Measurements from ENCODE around the gene SLC7A11.

The SLC7A11 gene

DNA sequence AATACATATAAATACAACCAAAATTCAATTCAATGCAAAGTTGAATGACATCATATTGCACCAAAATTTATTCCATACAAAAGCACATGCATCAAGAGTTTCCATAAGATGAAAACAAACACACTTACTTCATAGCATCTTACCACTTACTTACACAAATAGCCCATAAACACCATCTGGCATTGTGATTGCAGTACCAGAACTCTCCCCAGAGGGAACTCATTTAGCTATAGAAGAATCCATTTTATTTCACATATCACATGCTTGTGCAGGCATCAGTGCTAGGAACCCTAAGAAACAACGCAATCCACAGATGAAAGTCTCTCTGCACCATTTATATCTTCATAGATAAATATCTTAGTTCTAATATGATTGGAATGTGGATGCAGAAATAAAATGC, 77.9 kb downstream of the SLC7A11 start:
- Histone ChIP-seq H3K9me3 (ENCODE audit: severe bottlenecking) (no peaks in the 10 kb centered on the region), H3K36me3 (ENCODE audit: low read depth) (peaks cover 28% of the 10 kb centered on the region), H3K27ac (ENCODE audit: poor library complexity, severe bottlenecking) (no peak overlapping the region), H3K4me1 (ENCODE audit: insufficient read depth, poor library complexity, severe bottlenecking) (peaks cover 16% of the 10 kb centered on the region), H3K27me3 (ENCODE audit: insufficient read depth, poor library complexity, severe bottlenecking) (no peaks in the 10 kb centered on the region), H3K4me3 (ENCODE audit: severe bottlenecking) (no peak overlapping the region)
- no peak for DNase-seq (ENCODE audit: low spot score)
- no peak for ATAC-seq (ENCODE audit: low read depth)
- TF ChIP-seq, protein P1, sequence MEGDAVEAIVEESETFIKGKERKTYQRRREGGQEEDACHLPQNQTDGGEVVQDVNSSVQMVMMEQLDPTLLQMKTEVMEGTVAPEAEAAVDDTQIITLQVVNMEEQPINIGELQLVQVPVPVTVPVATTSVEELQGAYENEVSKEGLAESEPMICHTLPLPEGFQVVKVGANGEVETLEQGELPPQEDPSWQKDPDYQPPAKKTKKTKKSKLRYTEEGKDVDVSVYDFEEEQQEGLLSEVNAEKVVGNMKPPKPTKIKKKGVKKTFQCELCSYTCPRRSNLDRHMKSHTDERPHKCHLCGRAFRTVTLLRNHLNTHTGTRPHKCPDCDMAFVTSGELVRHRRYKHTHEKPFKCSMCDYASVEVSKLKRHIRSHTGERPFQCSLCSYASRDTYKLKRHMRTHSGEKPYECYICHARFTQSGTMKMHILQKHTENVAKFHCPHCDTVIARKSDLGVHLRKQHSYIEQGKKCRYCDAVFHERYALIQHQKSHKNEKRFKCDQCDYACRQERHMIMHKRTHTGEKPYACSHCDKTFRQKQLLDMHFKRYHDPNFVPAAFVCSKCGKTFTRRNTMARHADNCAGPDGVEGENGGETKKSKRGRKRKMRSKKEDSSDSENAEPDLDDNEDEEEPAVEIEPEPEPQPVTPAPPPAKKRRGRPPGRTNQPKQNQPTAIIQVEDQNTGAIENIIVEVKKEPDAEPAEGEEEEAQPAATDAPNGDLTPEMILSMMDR (IDR thresholded peaks at IDR 0.05; ENCODE audit: poor library complexity, severe bottlenecking), result no peak

GRCh38 chr4:138163171-138163570, 79.0 kb downstream of the SLC7A11 start:
- no peak for ATAC-seq (ENCODE audit: low read depth)
- H3K4me3 ChIP-seq (ENCODE audit: severe bottlenecking), result no peak overlapping the region
- H3K9me3 ChIP-seq (ENCODE audit: severe bottlenecking), result no peaks in the 10 kb centered on the region
- DNase-seq (ENCODE audit: low spot score), result no peak
- H3K36me3 ChIP-seq (ENCODE audit: low read depth), result peaks cover 18% of the 10 kb centered on the region
- H3K27ac ChIP-seq (ENCODE audit: poor library complexity, severe bottlenecking), result no peak overlapping the region
- TF ChIP-seq, protein P1 (IDR thresholded peaks at IDR 0.05; ENCODE audit: poor library complexity, severe bottlenecking), result no peak
- peaks cover 20% of the 10 kb centered on the region for H3K4me1 ChIP-seq (ENCODE audit: insufficient read depth, poor library complexity, severe bottlenecking)
- H3K27me3 ChIP-seq (ENCODE audit: insufficient read depth, poor library complexity, severe bottlenecking), result no peaks in the 10 kb centered on the region

GRCh38 chr4:138162259-138162658, 79.9 kb downstream of the SLC7A11 start:
- peak overlapping the region; percentile 20 for H3K27ac ChIP-seq (ENCODE audit: poor library complexity, severe bottlenecking)
- H3K4me1 ChIP-seq (ENCODE audit: insufficient read depth, poor library complexity, severe bottlenecking), result peaks cover 20% of the 10 kb centered on the region
- no peaks in the 10 kb centered on the region for H3K9me3 ChIP-seq (ENCODE audit: severe bottlenecking)
- 0 out of 2 replicates have a peak, but pooled peaks cover 13% of the 10 kb centered on the region for H3K36me3 ChIP-seq (ENCODE audit: low read depth)
- peak; percentile 52; the same call in 1 of the 3 replicates for ATAC-seq (ENCODE audit: low read depth)
- H3K27me3 ChIP-seq (ENCODE audit: insufficient read depth, poor library complexity, severe bottlenecking), result no peaks in the 10 kb centered on the region
- TF ChIP-seq, protein P1 (IDR thresholded peaks at IDR 0.05; ENCODE audit: poor library complexity, severe bottlenecking), result no peak
- no peak for DNase-seq (ENCODE audit: low spot score)
- H3K4me3 ChIP-seq (ENCODE audit: severe bottlenecking), result no peak overlapping the region

DNA sequence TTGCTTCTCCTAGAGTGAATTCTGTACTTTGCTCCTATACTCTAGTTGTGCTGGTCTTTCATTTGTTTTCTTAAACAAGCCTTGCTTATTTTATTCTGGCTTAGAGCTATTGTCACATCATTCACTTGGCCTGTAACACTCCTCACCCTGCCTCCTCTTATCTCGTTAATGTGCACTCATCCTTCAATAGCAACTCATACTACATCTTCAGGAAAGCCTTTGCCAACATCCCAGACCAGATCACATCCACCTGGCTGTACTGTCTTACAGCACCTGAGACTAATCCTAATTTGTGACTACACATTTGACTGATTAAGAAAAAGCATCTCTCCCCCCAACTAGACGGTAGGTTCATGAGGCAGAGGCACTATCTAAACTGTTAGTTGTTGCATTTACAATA, 80.8 kb downstream of the SLC7A11 start:
- no peak for DNase-seq (ENCODE audit: low spot score)
- H3K27me3 ChIP-seq (ENCODE audit: insufficient read depth, poor library complexity, severe bottlenecking), result no peaks in the 10 kb centered on the region
- H3K4me3 ChIP-seq (ENCODE audit: severe bottlenecking), result no peak overlapping the region
- no peak for ATAC-seq (ENCODE audit: low read depth)
- H3K9me3 ChIP-seq (ENCODE audit: severe bottlenecking), result no peaks in the 10 kb centered on the region
- H3K27ac ChIP-seq (ENCODE audit: poor library complexity, severe bottlenecking), result no peak overlapping the region
- peaks cover 20% of the 10 kb centered on the region for H3K4me1 ChIP-seq (ENCODE audit: insufficient read depth, poor library complexity, severe bottlenecking)
- TF ChIP-seq, protein P1 (IDR thresholded peaks at IDR 0.05; ENCODE audit: poor library complexity, severe bottlenecking), result no peak
- 0 out of 2 replicates have a peak, but pooled peaks cover 11% of the 10 kb centered on the region for H3K36me3 ChIP-seq (ENCODE audit: low read depth)

- Histone ChIP-seq H3K4me3 (ENCODE audit: severe bottlenecking) (no peak overlapping the region), H3K36me3 (ENCODE audit: low read depth) (no peaks in the 10 kb centered on the region), H3K27me3 (ENCODE audit: insufficient read depth, poor library complexity, severe bottlenecking) (no peaks in the 10 kb centered on the region), H3K27ac (ENCODE audit: poor library complexity, severe bottlenecking) (no peak overlapping the region), H3K9me3 (ENCODE audit: severe bottlenecking) (no peaks in the 10 kb centered on the region), H3K4me1 (ENCODE audit: insufficient read depth, poor library complexity, severe bottlenecking) (peaks cover 20% of the 10 kb centered on the region)
- TF ChIP-seq, protein P1 (IDR thresholded peaks at IDR 0.05; ENCODE audit: poor library complexity, severe bottlenecking), result no peak
- ATAC-seq (ENCODE audit: low read depth) (peak; percentile 45; the same call in 1 of the 3 replicates), DNase-seq (ENCODE audit: low spot score) (no peak)
These were observed 83.3 kb downstream of the SLC7A11 start for GRCh38 chr4:138158746-138159297.
